Activated T-cell treated with anti-CD3 and anti-CD28 coated beads, Interleukin-2, amount 50 U/mL, for 4 hours (primary cell): Measurements from ENCODE around the gene DSG1. TPM values are rescaled to one million over a fixed set of nuclear protein-coding genes. Genes with fewer than 3 reads are reported as not detected.
"Not testable (repeated sequence)": the region's sequence is repeated elsewhere in the genome, so short reads cannot be mapped to it uniquely, and the experiment has no call there.

Experiments used
- ATAC-seq, 2 donors: fragments of 200-7000 bp; cut with Tn5 transposase; one replicate each; pipeline ENCODE4 v1.10.0; 2021
- DNase-seq: peaks from one replicate; pipeline ENCODE4 v3.0.0-alpha.2; 2020
- H3K27me3 Mint-ChIP-seq: one replicate; pipeline ENCODE4 v1.8.0; 2021; ENCODE audit warnings: low read depth, mixed read lengths
- H3K36me3 Mint-ChIP-seq: one replicate; pipeline ENCODE4 v1.8.0; 2022; ENCODE audit warnings: mixed read lengths; ENCODE audit not compliant: insufficient read depth
- H3K4me1 Mint-ChIP-seq: one replicate; pipeline ENCODE4 v1.8.0; 2021; ENCODE audit warnings: low read depth, mixed read lengths
- H3K4me3 Mint-ChIP-seq: one replicate; pipeline ENCODE4 v1.8.0; 2021; ENCODE audit warnings: mild to moderate bottlenecking, moderate library complexity, mixed read lengths
- H3K9me3 Mint-ChIP-seq: one replicate; pipeline ENCODE4 v1.8.0; 2021; ENCODE audit warnings: mixed read lengths
- total RNA-seq, 3 donors: library from RNA; stranded (reverse); gene quantifications; one replicate each; pipeline ENCODE4 v1.2.1, GENCODE V29; 2021

Gene DSG1
- total RNA-seq = not detected

DNA sequence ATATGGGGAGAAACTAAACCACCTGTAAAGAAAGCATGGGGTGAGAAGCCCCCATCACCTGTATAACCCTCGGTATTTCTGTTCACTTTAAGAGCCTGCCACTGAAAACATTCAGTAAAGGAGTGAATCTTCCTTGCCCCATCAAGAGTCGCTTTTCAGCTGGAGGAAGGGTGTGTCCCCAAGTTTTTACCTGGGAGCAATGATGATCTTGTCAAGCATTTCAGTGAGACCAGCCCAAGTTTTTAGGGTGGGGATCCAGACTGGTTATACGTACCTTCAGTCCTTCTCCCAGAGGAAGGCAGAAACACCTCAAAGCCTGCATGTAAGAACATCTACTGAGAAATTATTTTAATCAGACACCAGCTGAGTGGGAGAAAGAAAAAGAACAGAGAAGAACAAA is at the start of gene DSG1:
TSS of gene DSG1 (plus strand) at position 301 of the 400 bp plus-strand sequence. CDS start 141 bp downstream, outside the sequence.
- no peaks in the 10 kb centered on the region for H3K9me3 Mint-ChIP-seq
- H3K4me3 Mint-ChIP-seq = no peak within 1 kb of the TSS
- ATAC-seq = no peak
- H3K27me3 Mint-ChIP-seq = no peaks in the 10 kb centered on the region
- H3K36me3 Mint-ChIP-seq = no peaks in the 10 kb centered on the region
- H3K4me1 Mint-ChIP-seq = no peaks in the 10 kb centered on the region
- DNase-seq = no peak

DNA sequence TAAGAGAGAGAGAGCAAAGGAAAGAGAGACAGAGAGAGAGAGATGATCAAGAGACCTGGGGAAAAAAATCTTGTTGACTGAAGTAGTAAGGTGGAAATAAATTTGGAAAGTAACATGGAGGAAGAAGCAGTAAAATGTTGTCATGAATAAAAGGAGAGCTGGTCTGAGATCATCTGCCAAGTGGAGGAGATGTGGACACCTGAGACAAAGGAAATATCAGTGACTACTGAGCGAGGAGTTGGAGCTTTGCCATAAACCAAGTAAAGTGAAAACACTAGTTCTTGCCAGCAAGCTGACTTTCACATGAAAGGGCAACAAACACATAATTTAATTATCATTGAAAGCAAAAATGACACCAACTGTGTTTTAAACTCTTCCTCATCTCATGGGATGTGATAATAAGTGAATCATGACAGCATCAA is 49.0 kb upstream of the DSG1 start:
- Mint-ChIP-seq H3K9me3 (peaks cover 5% of the 10 kb centered on the region), H3K4me3 (no peak overlapping the region)
- no peak for ATAC-seq

DNA sequence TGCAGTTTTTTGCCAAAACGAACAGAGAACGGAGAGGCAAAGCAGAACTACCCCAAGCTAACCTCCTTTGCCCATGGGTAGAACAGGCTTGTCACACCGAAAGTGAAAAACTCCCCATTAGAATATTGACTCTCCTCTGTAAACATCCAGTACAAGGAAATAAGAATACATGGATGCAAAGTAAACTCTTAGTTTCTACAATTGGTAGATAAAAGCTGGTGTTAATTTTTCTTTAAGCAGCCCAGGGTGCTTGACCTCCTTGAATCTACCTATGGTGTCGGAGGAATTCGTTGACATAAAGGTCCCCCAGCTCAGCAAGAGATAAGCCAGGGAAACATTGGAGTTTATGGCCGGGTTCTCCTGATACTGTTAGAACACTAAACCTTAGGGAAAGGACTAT is 48.4 kb upstream of the DSG1 start:
- Mint-ChIP-seq H3K27me3 (no peaks in the 10 kb centered on the region), H3K36me3 (no peaks in the 10 kb centered on the region), H3K4me3 (no peak overlapping the region), H3K4me1 (peaks cover 2% of the 10 kb centered on the region), H3K9me3 (peaks cover 5% of the 10 kb centered on the region)
- no peak for ATAC-seq
- no peak for DNase-seq

More for the DNA sequence above, 49.0 kb upstream of the DSG1 start:
- DNase-seq = no peak
- Mint-ChIP-seq H3K27me3 (no peaks in the 10 kb centered on the region), H3K4me1 (peaks cover 2% of the 10 kb centered on the region), H3K36me3 (no peaks in the 10 kb centered on the region)

DNA sequence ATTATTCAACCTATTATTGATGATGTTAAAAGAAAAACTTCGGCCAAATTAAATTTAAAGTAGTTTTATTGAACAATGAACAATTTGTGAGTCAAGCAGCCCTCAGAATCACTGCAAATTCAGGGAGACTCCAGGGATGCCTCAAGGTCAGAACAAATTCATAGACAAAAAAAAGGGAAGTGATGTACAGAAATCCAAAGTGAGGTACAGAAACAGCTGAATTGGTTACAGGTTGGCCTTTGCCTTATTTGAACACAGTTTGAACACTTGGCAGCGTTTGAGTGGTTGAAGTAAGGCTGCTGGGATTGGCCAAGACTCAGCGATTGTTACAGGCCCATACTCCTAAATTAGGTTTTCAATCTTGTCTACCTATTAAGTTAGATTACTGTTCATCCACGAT is 47.4 kb upstream of the DSG1 start:
- ATAC-seq (no peak), DNase-seq (no peak)
- H3K27me3 Mint-ChIP-seq = no peaks in the 10 kb centered on the region
- H3K9me3 Mint-ChIP-seq = peaks cover 5% of the 10 kb centered on the region
- no peaks in the 10 kb centered on the region for H3K36me3 Mint-ChIP-seq
- H3K4me3 Mint-ChIP-seq = no peak overlapping the region
- H3K4me1 Mint-ChIP-seq = peaks cover 2% of the 10 kb centered on the region

DNA sequence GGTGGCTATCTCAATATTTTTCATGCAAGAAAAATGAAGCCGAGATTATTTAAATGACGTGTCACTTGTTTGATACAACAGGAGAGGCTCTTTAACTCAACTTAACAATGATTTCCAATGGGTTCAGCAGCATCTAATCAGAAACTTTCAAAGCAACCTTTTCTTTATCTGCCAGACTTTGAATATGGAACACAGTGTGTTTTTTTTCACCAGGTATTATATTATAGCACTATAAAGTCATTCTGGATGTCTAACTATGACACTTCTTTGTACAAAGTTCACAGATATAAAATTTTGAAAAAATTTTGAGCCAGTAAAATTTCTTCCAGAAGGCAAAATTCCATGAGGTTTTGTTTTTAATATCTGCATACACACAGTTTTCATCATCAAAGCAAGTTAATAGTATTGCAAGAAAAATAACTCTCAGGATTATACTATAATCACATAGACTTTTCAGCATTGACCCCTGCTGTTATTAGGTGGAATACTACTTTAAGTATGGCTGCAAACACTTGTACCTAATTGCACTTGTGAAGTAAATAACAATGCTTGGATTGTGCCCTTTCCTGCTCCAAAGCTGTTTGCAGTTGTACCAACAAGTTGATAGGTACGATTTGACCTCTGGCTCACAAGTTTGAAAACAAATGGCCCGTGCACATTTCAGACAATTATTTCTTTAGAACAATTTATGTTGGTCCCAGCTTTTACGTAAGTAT is 44.0 kb upstream of the DSG1 start:
- Mint-ChIP-seq H3K27me3 (no peaks in the 10 kb centered on the region), H3K4me1 (no peaks in the 10 kb centered on the region), H3K4me3 (no peak overlapping the region), H3K36me3 (no peaks in the 10 kb centered on the region), H3K9me3 (no peaks in the 10 kb centered on the region)
- no peak for DNase-seq
- ATAC-seq = no peak

DNA sequence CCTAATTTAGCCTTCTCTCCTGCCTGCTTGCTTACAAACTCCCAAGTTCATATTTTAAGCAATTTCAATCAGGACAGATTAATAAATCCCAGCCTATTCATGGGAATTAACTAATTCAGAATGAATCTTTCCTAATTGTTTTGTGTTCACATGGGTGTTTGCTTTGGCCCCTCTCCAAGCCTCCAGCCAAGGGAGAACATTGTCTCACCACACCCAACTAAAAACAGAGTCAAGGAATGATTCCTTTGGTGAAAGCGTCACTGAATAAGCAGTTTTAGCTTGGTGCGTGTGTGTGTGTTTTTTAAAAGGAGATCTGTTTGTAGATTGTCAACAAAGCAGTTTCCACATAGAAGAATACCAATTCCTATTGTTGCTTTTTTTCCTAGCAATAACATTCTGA is 43.0 kb upstream of the DSG1 start:
- no peak for DNase-seq
- ATAC-seq = no peak
- Mint-ChIP-seq H3K4me3 (no peak overlapping the region), H3K36me3 (no peaks in the 10 kb centered on the region), H3K4me1 (no peaks in the 10 kb centered on the region), H3K27me3 (no peaks in the 10 kb centered on the region), H3K9me3 (no peaks in the 10 kb centered on the region)

DNA sequence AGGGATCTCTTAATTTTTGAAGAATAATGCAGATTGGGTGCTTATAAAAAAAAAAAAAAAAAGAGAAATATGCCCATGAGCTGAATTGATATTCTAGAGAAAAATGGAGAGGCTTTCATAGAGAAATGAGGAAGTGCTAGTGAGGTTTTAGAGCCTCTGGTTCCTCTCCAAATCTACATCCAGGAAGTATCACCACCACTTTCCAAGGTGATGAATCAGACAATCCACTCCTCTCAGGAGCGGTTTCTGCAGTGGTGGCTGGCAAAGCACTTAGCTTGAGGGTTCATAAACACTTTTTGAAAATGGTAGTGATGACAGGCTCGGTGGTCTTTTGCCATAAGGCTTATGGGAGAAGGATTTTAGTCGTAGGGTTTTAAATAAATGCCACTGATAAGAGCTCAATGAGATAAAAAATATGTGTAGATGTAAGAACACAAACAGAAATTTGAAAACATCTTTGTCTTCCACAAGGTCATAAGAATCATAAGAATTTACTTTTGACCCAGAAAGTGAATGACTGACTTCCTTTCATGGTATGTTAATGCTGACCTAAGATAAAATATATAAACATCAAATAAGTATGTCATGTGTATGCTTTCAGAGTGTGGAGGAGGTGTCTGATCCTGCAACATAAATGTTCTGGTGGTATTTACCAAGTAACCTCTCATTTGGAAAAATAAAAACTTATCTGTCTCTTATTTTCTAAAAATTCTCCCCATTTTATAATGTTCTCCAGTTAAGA is 42.1 kb upstream of the DSG1 start:
- no peak overlapping the region for H3K4me3 Mint-ChIP-seq
- H3K4me1 Mint-ChIP-seq = no peaks in the 10 kb centered on the region
- H3K9me3 Mint-ChIP-seq = no peaks in the 10 kb centered on the region
- ATAC-seq = no peak
- no peaks in the 10 kb centered on the region for H3K36me3 Mint-ChIP-seq
- no peak for DNase-seq
- no peaks in the 10 kb centered on the region for H3K27me3 Mint-ChIP-seq

DNA sequence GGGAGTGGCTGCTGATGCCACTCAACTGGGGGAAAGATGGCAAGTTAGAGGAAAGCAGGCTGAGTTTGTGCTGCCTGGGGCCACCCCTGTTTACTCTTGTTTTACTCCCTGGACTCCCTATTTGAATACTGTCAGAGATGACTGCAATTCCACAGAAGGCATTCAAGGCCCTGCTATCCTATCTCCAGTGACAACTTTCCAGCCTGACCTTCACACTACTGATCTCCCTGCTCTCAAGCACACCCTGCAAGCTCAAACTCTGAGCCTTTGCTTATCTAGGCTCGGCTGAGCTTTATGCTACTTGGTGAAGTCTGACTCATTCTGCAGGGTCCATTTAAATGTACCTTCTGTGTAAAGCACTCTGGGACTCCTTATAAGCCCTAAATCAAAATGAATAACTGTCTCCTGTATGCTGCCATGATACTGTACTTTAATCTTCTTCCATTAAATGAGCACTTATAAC is 39.3 kb upstream of the DSG1 start:
- H3K27me3 Mint-ChIP-seq = no peaks in the 10 kb centered on the region

DNA sequence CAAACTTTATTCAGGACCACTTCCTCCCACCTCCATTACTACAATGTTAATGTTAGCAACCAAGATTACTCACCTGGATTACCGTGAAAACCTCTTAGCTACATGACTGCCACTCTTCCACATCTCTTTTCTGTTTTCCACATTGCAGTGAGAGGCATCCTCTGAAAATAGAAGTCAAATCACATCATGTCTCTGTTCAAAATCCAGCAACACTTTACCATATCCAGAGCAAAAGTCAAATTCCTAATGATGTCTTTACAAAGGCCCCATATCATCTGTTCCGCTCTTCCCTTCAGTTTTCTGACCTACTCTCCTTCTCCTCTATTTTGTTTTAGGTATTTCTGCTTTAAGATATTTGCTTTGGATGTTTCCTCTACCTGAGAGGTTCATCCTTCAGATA is 37.5 kb upstream of the DSG1 start:
- DNase-seq (no peak), ATAC-seq (no peak)
- Mint-ChIP-seq H3K4me1 (no peaks in the 10 kb centered on the region), H3K9me3 (peaks cover 1% of the 10 kb centered on the region), H3K27me3 (no peaks in the 10 kb centered on the region), H3K4me3 (no peak overlapping the region), H3K36me3 (no peaks in the 10 kb centered on the region)

More for the DNA sequence above, 39.3 kb upstream of the DSG1 start:
- DNase-seq (no peak), ATAC-seq (peak in 1 of 2 donors; percentile 14)
- Mint-ChIP-seq H3K4me3 (no peak overlapping the region), H3K4me1 (no peaks in the 10 kb centered on the region), H3K36me3 (no peaks in the 10 kb centered on the region), H3K9me3 (no peaks in the 10 kb centered on the region)

DNA sequence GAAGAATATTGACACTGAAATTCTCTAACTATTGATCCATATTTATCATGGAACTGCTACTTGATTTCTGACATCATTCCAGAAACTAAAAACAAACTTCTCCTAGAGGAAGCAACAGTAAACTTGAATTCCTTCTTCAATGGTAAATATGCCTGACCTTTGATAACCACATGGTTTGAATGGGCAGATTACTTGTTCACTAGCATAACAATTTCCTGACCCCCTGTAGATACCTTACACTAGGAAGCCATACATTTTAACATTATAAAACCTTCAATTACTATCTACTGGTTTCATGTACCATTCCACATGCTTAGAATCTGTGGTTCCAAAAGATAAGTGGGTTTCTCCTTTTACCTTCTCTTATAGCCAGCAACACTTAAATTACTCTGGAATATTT is 36.5 kb upstream of the DSG1 start:
- Mint-ChIP-seq H3K4me3 (no peak overlapping the region), H3K4me1 (no peaks in the 10 kb centered on the region), H3K36me3 (no peaks in the 10 kb centered on the region), H3K9me3 (peaks cover 5% of the 10 kb centered on the region), H3K27me3 (no peaks in the 10 kb centered on the region)
- ATAC-seq (no peak), DNase-seq (no peak)

DNA sequence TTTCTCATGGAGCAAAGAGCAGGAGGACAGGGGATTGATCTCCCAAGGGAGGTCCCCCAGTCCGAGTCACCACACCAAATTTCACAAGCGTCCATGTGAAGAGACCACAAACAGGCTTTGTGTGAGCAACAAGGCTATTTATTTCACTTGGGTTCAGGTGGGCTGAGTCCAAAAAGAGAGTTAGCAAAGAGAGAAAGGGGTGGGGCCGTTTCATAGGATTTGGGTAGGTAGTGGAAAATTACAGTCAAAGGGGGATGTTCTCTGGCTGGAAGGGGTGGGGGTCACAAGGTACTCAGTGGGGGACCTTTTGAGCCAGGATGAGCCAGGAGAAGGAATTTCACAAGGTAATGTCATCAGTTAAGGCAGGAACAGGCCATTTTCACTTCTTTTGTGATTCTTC is 28.5 kb upstream of the DSG1 start:
- not testable (repeated sequence) for ATAC-seq, H3K4me3 Mint-ChIP-seq, H3K27me3 Mint-ChIP-seq, H3K36me3 Mint-ChIP-seq, DNase-seq, H3K4me1 Mint-ChIP-seq
- peaks cover 24% of the 10 kb centered on the region for H3K9me3 Mint-ChIP-seq

DNA sequence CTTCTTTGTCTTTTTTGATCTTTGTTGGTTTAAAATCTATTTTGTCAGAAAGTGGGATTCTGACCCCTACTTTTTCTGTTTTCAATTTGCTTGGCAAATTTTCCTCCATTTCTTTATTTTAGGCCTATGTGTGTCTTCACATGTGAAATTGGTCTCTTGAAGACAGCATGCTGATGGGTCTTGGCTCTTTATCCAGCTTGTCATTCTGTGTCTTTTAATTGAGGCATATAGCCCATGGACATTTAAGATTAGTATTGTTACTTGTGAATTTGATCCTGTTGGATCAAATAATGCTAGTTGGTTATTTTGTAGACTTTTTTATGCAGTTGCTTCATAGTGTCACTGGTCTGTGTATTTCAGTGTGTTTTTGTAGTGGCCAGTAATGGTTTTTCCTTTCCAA is 26.3 kb upstream of the DSG1 start:
- no peaks in the 10 kb centered on the region for H3K4me1 Mint-ChIP-seq
- ATAC-seq = no peak
- DNase-seq = no peak
- H3K4me3 Mint-ChIP-seq = no peak overlapping the region
- H3K9me3 Mint-ChIP-seq = peaks cover 19% of the 10 kb centered on the region
- H3K36me3 Mint-ChIP-seq = no peaks in the 10 kb centered on the region
- H3K27me3 Mint-ChIP-seq = no peaks in the 10 kb centered on the region

DNA sequence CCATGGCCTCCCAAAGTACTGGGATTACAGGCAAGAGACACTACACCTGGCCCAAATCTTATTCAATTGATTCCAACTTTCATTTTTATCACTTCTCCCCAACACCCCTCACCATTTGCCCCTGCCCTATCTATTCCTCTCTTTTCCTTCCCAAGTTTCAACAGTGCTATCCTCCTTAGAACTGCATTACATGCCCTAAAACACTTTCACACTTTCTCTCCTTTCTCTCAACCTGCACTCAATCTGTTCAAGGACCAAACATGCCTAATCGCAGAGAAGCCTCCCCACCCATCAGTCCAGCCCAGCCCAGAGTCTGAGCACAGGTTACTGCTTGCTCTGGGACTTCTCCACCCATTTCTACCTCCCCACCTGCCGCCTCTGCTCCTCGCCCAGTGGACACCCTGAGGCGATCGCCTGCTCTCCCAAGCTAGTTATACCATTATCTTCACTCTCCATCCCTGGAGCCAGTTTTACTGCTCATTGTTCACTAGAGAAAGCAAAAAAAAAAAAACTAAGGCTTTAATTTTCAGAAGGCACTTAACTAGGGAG is 23.7 kb upstream of the DSG1 start:
- ATAC-seq = no peak
- no peak overlapping the region for H3K4me3 Mint-ChIP-seq
- no peaks in the 10 kb centered on the region for H3K36me3 Mint-ChIP-seq
- no peak for DNase-seq
- no peaks in the 10 kb centered on the region for H3K27me3 Mint-ChIP-seq
- H3K4me1 Mint-ChIP-seq = no peaks in the 10 kb centered on the region
- peaks cover 15% of the 10 kb centered on the region for H3K9me3 Mint-ChIP-seq

DNA sequence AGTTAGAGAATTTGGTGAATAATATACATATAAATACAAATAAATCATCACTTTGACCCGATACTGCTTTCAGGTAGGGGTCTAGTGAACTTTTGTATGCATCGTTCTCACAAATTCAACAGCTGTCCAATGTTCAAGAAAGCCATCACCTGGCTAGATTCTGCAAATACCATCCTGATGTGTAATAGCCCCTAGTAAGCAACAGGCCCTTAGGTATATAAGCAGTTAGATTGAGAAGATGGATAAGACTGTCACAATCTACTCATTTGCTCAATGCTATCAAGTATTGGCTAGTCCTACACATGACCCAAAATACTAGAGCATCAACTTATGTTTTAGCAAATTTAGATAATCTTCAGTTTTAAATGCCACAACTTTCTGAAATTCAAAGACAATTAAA is 20.7 kb upstream of the DSG1 start:
- no peak overlapping the region for H3K4me3 Mint-ChIP-seq
- DNase-seq (no peak), ATAC-seq (no peak)
- H3K36me3 Mint-ChIP-seq = no peaks in the 10 kb centered on the region
- peaks cover 4% of the 10 kb centered on the region for H3K9me3 Mint-ChIP-seq
- no peaks in the 10 kb centered on the region for H3K27me3 Mint-ChIP-seq
- no peaks in the 10 kb centered on the region for H3K4me1 Mint-ChIP-seq

DNA sequence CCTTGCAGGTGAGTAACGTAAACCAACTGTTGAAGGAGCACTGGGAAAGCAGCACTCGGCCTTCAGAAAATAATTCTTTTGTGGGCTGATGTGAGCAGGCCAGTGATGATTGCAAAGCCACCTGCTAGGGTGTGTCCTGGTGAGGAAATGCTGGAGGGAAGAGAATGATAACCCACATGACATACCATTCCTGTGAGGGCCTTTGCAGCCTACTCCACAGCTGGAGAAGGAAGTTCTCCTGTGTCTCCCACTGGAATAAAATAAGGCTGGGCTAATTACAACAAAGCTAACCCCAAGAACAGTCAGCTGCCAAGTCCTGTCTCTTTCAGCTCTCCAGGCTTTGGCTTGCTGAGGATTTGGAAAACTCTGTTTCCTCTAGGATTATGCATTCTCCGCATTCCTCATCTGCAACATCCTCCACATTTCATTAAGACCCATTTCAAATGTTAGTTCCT is 16.7 kb upstream of the DSG1 start:
- H3K4me3 Mint-ChIP-seq = no peak overlapping the region
- H3K4me1 Mint-ChIP-seq = no peaks in the 10 kb centered on the region
- no peaks in the 10 kb centered on the region for H3K27me3 Mint-ChIP-seq
- DNase-seq (no peak), ATAC-seq (no peak)
- H3K9me3 Mint-ChIP-seq = no peaks in the 10 kb centered on the region
- no peaks in the 10 kb centered on the region for H3K36me3 Mint-ChIP-seq
